K562 (cell line): ENCODE data around the gene RALB. TPM values are rescaled to one million over a fixed set of nuclear protein-coding genes. Genes with fewer than 3 reads are reported as not detected.

ENCODE experiments used
- CREM ChIP-seq: IDR thresholded peaks from 2 replicates; pipeline ENCODE4 v1.6.1; 2014; ENCODE audit warnings: antibody characterized with exemption, low read depth
- CUX1 ChIP-seq: fragments of 200-800 bp; sonication (Bioruptor generic); IDR thresholded peaks from 2 replicates; pipeline ENCODE4 v1.6.1; 2016; ENCODE audit warnings: missing genetic modification characterization, missing compliant biosample characterization
- EHMT2 ChIP-seq: fragments of 450-650 bp; IDR thresholded peaks from 2 replicates; pipeline ENCODE4 v1.6.1; 2018; ENCODE audit warnings: antibody characterized with exemption
- ELF2 ChIP-seq: fragments of 250-450 bp; sonication (Bioruptor Pico); IDR thresholded peaks from 2 replicates; pipeline ENCODE4 v1.5.0; 2021; ENCODE audit warnings: mild to moderate bottlenecking
- HNRNPUL1 ChIP-seq: fragments of 200-400 bp; formaldehyde crosslinking; IDR thresholded peaks from 2 replicates; pipeline ENCODE4 v1.6.1; 2017; ENCODE audit warnings: low read length
- MGA ChIP-seq: fragments of 450-650 bp; IDR thresholded peaks from 2 replicates; pipeline ENCODE4 v1.6.1; 2016; ENCODE audit warnings: mild to moderate bottlenecking, moderate library complexity
- NFE2 ChIP-seq: IDR thresholded peaks from 2 replicates; pipeline ENCODE4 v1.6.1; 2014; ENCODE audit warnings: antibody characterized with exemption, low read depth
- RCOR1 ChIP-seq, 2 experiments: IDR thresholded peaks; 2 replicates each; pipeline ENCODE4 v1.6.1; 2012; ENCODE audit warnings: low read depth in 2 of 2, low read length in 2 of 2, borderline replicate concordance in 1 of 2, improper control_type of control experiment in 1 of 2
- TRIM28 ChIP-seq: fragments of 450-650 bp; IDR thresholded peaks from 2 replicates; pipeline ENCODE4 v1.6.1; 2017
- ZBTB8A ChIP-seq: fragments of 450-650 bp; IDR thresholded peaks from 2 replicates; pipeline ENCODE4 v1.6.1; 2018; ENCODE audit warnings: mild to moderate bottlenecking, moderate library complexity; ENCODE audit not compliant: partially characterized antibody
- ZNF707 ChIP-seq: fragments of 250-450 bp; sonication (Bioruptor Pico); conservative IDR thresholded peaks from 2 replicates; pipeline ENCODE4 v1.8.0; 2022; ENCODE audit warnings: inconsistent platforms, mild to moderate bottlenecking, moderate library complexity
- polyA plus RNA-seq, 8 experiments: library from polyadenylated mRNA; depleted of rRNA in 4 of 8; stranded (reverse) in 5 of 8; unstranded in 3 of 8; fragments of >200 nt; fragmentation: Nextera tagmentation in 2 of 8; fragmentation: Illumina TruSeq in 1 of 8; extraction: Ambion mirVana in 2 of 8; extraction: Trizol in 1 of 8; gene quantifications; 2 replicates each; pipeline versions ENCODE4 v1.2.1 to v1.2.3, GENCODE V29; 2011 to 2014; ENCODE audit warnings: inconsistent platforms in 1 of 8, missing spikeins in 1 of 8
- total RNA-seq, 7 experiments: library from RNA; depleted of rRNA in 6 of 7; stranded (reverse); fragments of >200 nt in 6 of 7; fragmentation: Illumina TruSeq in 2 of 7; extraction: Trizol in 2 of 7; gene quantifications; 2 replicates each; pipeline versions ENCODE4 v1.2.1 to v1.2.3, GENCODE V29; 2011 to 2021; ENCODE audit warnings: low replicate concordance in 1 of 7

The RALB gene
- total and polyA plus RNA-seq, 9 of the 15 experiments (the other 6 are each of a cell fraction or from before 2014, with no cell fraction given), result 14.8 to 65.6 (median 38.4) TPM

- TF ChIP-seq MGA, result peak; percentile 50
- no peak for TF ChIP-seq CUX1
- TF ChIP-seq ELF2 (CRISPR knock-in tag), result peak; percentile 75
- no peak for TF ChIP-seq HNRNPUL1
- 0 out of 2 replicates have a peak, but pooled peaks have one; percentile 17 for TF ChIP-seq TRIM28
- 0 out of 4 replicates have a peak, but pooled peaks of 1 of the 2 experiments have one; percentile 33 for TF ChIP-seq RCOR1 (IDR thresholded peaks at IDR 0.05; ENCODE audit: borderline replicate concordance in 1 of 2, low read depth in 2 of 2, low read length in 2 of 2)
- TF ChIP-seq ZBTB8A, result no peak
- TF ChIP-seq ZNF707 (CRISPR knock-in tag), result no peak
- TF ChIP-seq CREM, result no peak
- TF ChIP-seq NFE2, result 0 out of 2 replicates have a peak, but pooled peaks have one; percentile 25
- no peak for TF ChIP-seq EHMT2
Measured at GRCh38 chr2:120253021-120253882, 600 bp downstream of the RALB start (continued).
